ENCODE measurements around the gene RELL1. TPM values are rescaled to one million over a fixed set of nuclear protein-coding genes. Genes with fewer than 3 reads are reported as not detected.

The RELL1 gene
- total and polyA plus RNA-seq, 12 donors = 0.44 to 27.0 (median 13.8) TPM

GRCh38 chr4:37679301-37679700 lies 6.9 kb downstream of the RELL1 start:
- no peaks in the 10 kb centered on the region for H3K36me3 ChIP-seq (replicated peaks in 1 of 2)
- H3K9me3 ChIP-seq (replicated peaks in 1 of 3) = no peaks in the 10 kb centered on the region
- no peak overlapping the region for H3K4me3 ChIP-seq
- intact Hi-C loops (cut with DNase I) = no loop called here
- no peaks in the 10 kb centered on the region for H3K27me3 ChIP-seq
- H3K4me1 ChIP-seq (replicated peaks in 1 of 2) = peaks cover 5 to 17% of the 10 kb centered on the region in 2 donors
- no peak for DNase-seq
- 92 to 100% (median 95%) methylated on average over 2 of the region's 2 CpGs for WGBS, 4 donors
- H3K27ac ChIP-seq = no peak overlapping the region
- TF ChIP-seq POLR2A (IDR thresholded peaks at IDR 0.05) = no peak
- no peak for TF ChIP-seq CTCF (IDR thresholded peaks at IDR 0.05)

GRCh38 chr4:37678624-37679023 lies 7.6 kb downstream of the RELL1 start:
- TF ChIP-seq POLR2A (IDR thresholded peaks at IDR 0.05) (no peak), CTCF (IDR thresholded peaks at IDR 0.05) (no peak)
- H3K4me3 ChIP-seq = no peak overlapping the region
- peaks cover 5 to 17% of the 10 kb centered on the region in 2 donors for H3K4me1 ChIP-seq (replicated peaks in 1 of 2)
- no peaks in the 10 kb centered on the region for H3K36me3 ChIP-seq (replicated peaks in 1 of 2)
- DNase-seq = no peak
- 91 to 95% (median 91%) methylated on average over 3 of the region's 3 CpGs for WGBS, 4 donors
- no peaks in the 10 kb centered on the region for H3K27me3 ChIP-seq
- no peak overlapping the region for H3K27ac ChIP-seq
- intact Hi-C loops (cut with DNase I) = no loop called here
- no peaks in the 10 kb centered on the region for H3K9me3 ChIP-seq (replicated peaks in 1 of 3)

- H3K4me1 ChIP-seq (replicated peaks in 1 of 2) = peaks cover 5 to 12% of the 10 kb centered on the region in 2 donors
- H3K36me3 ChIP-seq (replicated peaks in 1 of 2) = no peaks in the 10 kb centered on the region
- H3K4me3 ChIP-seq = no peak overlapping the region
- no peak for DNase-seq
- no peaks in the 10 kb centered on the region for H3K27me3 ChIP-seq
- no peaks in the 10 kb centered on the region for H3K9me3 ChIP-seq (replicated peaks in 1 of 3)
- TF ChIP-seq POLR2A (IDR thresholded peaks at IDR 0.05) = no peak
- TF ChIP-seq CTCF (IDR thresholded peaks at IDR 0.05) = no peak
- intact Hi-C loops (cut with DNase I) = no loop called here
- no peak overlapping the region for H3K27ac ChIP-seq
- 74 to 87% (median 85%) methylated on average over 1 of the region's 1 CpG for WGBS, 4 donors
These were observed 10.4 kb downstream of the RELL1 start for GRCh38 chr4:37675587-37676290.

GRCh38 chr4:37674439-37674838 lies 11.7 kb downstream of the RELL1 start:
- TF ChIP-seq POLR2A (IDR thresholded peaks at IDR 0.05) (no peak), CTCF (IDR thresholded peaks at IDR 0.05) (no peak)

More at GRCh38 chr4:37674439-37674838, 11.7 kb downstream of the RELL1 start:
- no peaks in the 10 kb centered on the region for H3K9me3 ChIP-seq (replicated peaks in 1 of 3)
- H3K36me3 ChIP-seq (replicated peaks in 1 of 2) = no peaks in the 10 kb centered on the region
- H3K4me3 ChIP-seq = no peak overlapping the region
- intact Hi-C loops (cut with DNase I) = no loop called here
- H3K4me1 ChIP-seq (replicated peaks in 1 of 2) = peaks cover 5 to 12% of the 10 kb centered on the region in 2 donors
- no peaks in the 10 kb centered on the region for H3K27me3 ChIP-seq
- no peak for DNase-seq
- H3K27ac ChIP-seq = no peak overlapping the region
- 61 to 69% (median 64%) methylated on average over 5 of the region's 5 CpGs for WGBS, 4 donors
